HG03060 (cell line): Measurements from ENCODE around the gene MTMR1.

ENCODE experiments used
- ATAC-seq: cut with Tn5 transposase; IDR thresholded peaks from one replicate; pipeline ENCODE4 v1.9.1; 2021; ENCODE audit warnings: low read depth, moderate number of reproducible peaks; ENCODE audit not compliant: unreplicated experiment

The MTMR1 gene

GRCh38 chrX:150696331-150696730, 3.1 kb downstream of the MTMR1 start:
- no peak for ATAC-seq

- no peak for ATAC-seq
Measured at GRCh38 chrX:150696866-150697265, 3.7 kb downstream of the MTMR1 start.

- ATAC-seq = no peak
Measured at GRCh38 chrX:150697641-150698040, 4.4 kb downstream of the MTMR1 start.

GRCh38 chrX:150698981-150699380, 5.8 kb downstream of the MTMR1 start:
- no peak for ATAC-seq

- no peak for ATAC-seq
Measured at GRCh38 chrX:150700107-150700506, 6.9 kb downstream of the MTMR1 start.

GRCh38 chrX:150701377-150701776, 8.2 kb downstream of the MTMR1 start:
- no peak for ATAC-seq

GRCh38 chrX:150702966-150703694, 9.9 kb downstream of the MTMR1 start:
- ATAC-seq = no peak

GRCh38 chrX:150703695-150703974, 10.4 kb downstream of the MTMR1 start:
- no peak for ATAC-seq

GRCh38 chrX:150704030-150704613, 10.9 kb downstream of the MTMR1 start:
- no peak for ATAC-seq

- no peak for ATAC-seq
Measured at GRCh38 chrX:150712619-150713018, 19.4 kb downstream of the MTMR1 start.

GRCh38 chrX:150715184-150715583, 22.0 kb downstream of the MTMR1 start:
- ATAC-seq = no peak

- ATAC-seq = no peak
Measured at GRCh38 chrX:150719621-150720020, 26.4 kb downstream of the MTMR1 start.

GRCh38 chrX:150729956-150730355, 36.8 kb downstream of the MTMR1 start:
- no peak for ATAC-seq

GRCh38 chrX:150730719-150731118, 37.5 kb downstream of the MTMR1 start:
- ATAC-seq = no peak

- ATAC-seq = no peak
Measured at GRCh38 chrX:150731795-150732194, 38.6 kb downstream of the MTMR1 start.

GRCh38 chrX:150736475-150736874, 43.3 kb downstream of the MTMR1 start:
- ATAC-seq = no peak

GRCh38 chrX:150752124-150752523, 58.9 kb downstream of the MTMR1 start:
- ATAC-seq = no peak

GRCh38 chrX:150753357-150753756, 60.2 kb downstream of the MTMR1 start:
- no peak for ATAC-seq

GRCh38 chrX:150753968-150754367, 60.8 kb downstream of the MTMR1 start:
- no peak for ATAC-seq

- no peak for ATAC-seq
Measured at GRCh38 chrX:150757371-150757770, 64.2 kb downstream of the MTMR1 start.

GRCh38 chrX:150759568-150760416, 66.6 kb downstream of the MTMR1 start:
- no peak for ATAC-seq
